GM12874 (cell line): Measurements from ENCODE around the gene CABP7.

Source experiments
- TF ChIP-seq, protein P1 (sequence below): IDR thresholded peaks from 2 replicates; pipeline ENCODE4 v1.5.1; 2011; ENCODE audit warnings: low read depth, mild to moderate bottlenecking, control low read depth, low read length, moderate library complexity; ENCODE audit not compliant: insufficient read depth

The CABP7 gene

DNA sequence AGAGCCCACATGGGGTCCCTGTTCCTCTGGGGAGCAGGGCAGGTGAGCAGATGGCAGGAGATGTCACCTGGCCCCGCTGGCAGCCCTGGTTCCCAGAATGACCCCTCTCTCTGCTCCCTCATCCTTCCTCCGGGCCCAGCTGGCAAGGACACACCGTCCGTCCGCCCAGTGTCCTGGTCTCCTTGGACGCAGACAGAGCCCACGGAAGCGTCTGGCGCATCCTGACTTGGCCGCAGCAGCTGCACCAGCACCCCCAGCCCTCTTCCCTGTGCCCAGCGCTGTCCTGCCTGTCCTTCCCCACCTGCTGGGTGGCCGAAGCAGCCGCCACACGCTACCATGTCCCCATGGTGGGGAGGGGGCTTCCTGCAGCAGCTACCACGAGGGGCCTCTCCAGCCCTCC lies 9.6 kb upstream of the CABP7 start:
- TF ChIP-seq, protein P1, sequence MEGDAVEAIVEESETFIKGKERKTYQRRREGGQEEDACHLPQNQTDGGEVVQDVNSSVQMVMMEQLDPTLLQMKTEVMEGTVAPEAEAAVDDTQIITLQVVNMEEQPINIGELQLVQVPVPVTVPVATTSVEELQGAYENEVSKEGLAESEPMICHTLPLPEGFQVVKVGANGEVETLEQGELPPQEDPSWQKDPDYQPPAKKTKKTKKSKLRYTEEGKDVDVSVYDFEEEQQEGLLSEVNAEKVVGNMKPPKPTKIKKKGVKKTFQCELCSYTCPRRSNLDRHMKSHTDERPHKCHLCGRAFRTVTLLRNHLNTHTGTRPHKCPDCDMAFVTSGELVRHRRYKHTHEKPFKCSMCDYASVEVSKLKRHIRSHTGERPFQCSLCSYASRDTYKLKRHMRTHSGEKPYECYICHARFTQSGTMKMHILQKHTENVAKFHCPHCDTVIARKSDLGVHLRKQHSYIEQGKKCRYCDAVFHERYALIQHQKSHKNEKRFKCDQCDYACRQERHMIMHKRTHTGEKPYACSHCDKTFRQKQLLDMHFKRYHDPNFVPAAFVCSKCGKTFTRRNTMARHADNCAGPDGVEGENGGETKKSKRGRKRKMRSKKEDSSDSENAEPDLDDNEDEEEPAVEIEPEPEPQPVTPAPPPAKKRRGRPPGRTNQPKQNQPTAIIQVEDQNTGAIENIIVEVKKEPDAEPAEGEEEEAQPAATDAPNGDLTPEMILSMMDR: no peak

DNA sequence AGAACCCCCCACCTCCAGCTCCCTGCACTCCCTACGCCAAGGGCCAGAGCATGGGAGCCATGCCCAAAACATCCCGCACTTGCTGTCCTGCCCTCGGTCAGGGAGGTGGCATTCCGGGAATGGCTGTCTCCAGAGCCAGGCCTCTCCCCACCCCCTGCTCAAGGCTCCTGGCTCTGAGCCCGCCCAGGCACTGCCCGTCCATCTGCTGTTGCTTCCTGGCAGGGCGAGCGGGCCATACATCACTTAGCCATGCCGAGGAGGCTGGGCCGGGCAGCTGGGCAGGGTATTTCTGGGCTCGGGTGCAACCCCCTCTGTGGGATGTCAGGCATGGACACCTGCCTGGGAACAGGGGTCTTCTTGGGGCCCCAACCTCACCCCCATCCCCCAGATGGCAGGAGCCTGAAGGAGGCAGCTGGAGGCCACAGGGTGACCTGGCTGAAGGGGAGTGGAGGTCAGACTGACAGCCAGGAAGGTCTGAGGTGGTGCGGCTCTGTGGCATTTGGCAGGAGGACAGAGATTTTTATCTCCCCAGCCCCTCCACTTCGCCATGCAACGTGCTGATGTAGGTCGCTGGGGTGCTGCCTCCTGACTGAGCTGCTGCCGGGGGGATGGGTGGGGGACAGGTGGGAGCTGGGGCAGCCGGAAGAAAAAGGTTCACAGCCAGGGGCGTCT lies 8.7 kb upstream of the CABP7 start:
- TF ChIP-seq, protein P1: no peak

DNA sequence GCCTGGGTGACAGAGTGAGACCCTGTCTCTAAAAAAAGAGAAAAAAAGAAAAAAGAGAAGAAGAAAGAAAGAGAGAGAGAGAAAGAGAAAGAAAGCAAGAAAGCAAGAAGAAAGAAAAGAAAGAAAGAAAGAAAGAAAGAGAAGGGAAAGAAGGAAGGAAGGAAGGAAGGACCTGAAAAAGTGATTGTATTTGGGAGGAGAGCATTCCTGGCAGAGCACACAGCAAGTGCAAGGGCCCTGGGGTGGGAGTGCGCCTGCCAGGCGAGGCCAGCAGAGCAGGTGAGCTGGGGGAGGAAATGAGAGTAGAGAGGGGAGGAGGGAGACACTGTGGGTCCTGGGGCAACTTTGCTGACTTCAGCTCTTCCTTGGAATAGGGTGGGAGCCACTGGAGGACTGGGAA lies 7.7 kb upstream of the CABP7 start:
- TF ChIP-seq, protein P1: no peak

DNA sequence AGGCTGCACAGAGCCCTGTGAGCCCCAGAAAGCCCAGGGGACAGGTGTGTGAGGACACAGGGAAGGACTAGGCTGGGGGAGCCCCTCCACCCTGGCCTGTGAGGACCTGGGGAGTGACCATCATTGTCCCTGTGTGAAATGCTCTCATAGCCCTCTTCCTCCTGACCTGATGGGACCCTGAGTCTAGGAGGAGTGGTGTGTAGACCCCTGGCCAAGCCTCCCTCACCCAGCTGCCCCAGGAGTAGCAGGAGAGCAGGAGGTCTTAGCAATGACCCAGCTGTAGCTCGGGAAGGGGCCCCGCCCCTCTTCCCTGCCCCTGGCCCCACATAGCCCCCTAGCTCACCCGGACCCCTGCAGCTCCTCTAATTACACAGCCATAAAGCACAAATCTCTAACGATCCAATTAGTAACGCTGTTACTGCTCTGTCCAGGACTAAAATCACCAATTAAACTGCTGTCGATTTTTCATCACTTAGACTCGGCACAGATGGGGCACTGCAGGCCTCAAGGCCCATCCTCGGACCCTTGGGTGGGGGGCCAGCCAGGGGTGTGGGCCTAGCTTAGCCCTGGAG lies 6.6 kb upstream of the CABP7 start:
- TF ChIP-seq, protein P1: no peak

DNA sequence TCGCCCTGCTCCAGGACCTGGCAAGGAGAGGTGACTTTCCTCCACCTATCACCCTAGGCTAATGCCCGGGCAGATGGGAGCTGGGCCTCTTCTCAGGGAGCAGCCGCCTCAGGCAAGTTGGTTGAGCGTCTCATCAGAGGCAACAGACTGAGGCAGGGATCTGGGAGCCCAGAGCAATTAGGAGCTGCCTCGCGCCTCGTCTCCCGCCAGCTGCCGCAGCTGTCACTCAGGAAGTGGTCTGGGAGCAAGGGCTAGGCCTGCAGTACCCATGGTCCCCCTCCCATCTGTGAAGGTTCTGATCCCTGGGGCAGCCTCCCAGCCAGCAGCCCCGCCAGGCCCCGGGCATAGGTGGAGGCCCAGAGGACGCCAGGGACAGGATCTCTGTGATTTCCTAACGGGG lies 4.6 kb upstream of the CABP7 start:
- TF ChIP-seq, protein P1: no peak

DNA sequence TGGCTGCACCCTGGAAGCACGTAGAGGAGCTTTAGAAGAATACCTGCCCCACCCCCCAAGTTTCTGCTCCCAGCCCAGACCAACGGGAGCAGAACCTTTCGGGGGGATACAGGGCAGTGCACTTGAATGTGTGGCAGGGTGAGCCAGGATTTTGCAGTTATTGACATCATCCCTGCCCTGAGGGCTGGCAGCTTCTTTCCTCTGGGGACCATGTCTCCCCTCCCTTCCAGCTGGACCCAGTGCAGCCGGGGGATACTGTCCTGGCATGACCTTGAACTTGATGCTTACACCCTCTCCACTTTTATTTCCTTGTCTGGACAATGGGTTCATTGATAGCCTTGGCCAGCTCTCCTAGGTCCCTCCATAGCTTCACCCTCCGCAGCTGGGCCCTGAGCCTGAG lies 4.1 kb upstream of the CABP7 start:
- TF ChIP-seq, protein P1: no peak

DNA sequence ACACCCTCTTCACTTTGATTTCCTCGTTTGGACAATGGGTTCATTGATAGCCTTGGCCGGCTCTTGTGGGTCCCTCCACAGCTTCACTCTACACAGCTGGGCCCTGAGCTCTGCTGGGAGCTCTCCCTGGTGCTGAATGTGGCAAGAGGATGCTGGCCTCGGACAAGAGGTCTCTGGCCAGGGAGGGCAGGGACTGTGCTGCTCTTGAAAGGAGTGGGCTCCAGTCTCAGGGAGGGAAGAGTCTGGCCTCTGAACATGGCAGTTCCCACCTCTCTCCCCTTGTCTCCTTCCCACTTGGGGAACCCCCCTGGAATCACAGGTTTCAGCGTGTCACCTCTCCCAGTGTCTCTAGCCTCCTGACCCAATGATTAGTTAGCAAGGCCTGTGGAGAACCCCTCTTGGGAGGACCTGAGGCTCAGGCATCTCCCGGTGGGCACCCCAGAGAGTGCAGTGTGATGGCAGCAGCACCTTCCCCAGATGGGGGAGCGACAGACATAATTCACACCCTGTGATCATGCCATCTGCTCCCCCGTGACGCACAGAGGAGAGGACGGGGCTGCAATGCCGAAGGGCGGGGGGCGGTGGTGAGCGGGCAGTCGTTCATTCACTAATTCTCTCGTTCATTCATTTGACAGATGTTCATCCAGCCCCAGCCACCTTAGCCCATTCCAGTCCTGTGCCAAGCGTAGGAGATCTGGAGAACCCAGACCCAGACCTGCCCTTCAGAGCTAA lies 2.8 kb upstream of the CABP7 start:
- TF ChIP-seq, protein P1: no peak
